ENCODE measurements around the gene AKAP13.

- TF ChIP-seq CTCF (IDR thresholded peaks at IDR 0.05) (no peak), ZFX (IDR thresholded peaks at IDR 0.05; ENCODE audit: borderline replicate concordance) (no peak)
Observed at GRCh38 chr15:85380217-85380811, at the start of gene AKAP13.

Data from 22Rv1 (cell line).